Measurements from ENCODE around the gene SCAPER.

SCAPER gene

DNA sequence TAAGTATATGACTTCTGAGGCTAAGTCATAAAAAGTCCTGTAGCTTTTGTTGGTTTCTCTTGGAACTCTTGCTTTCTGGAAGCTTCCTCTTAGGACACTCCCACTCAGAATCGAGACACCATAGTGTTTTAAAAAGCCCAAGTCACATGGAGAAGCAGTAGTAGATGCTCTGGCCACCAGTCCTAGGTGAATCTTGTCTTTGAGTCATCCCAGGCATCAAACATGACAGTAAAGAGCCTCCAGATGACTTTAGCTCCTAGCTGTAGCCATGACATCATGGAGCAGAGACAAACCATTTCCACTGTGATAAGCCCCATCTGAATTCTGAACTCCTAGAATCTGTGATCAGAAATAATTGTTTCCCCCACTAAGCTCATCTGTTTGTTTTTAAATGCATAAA lies 526.4 kb downstream of the SCAPER start:
- CTCF ChIA-PET, result interaction anchor here (0.8 to 1.1 kb wide), 4 partner anchors 10 to 230 kb away, joined by 3 to 4 read pairs (median 3); no protein-coding TSS in a partner anchor
- H3K4me3 ChIP-seq (ENCODE audit: low read depth, low read length), result no peak overlapping the region

GRCh38 chr15:76377751-76378150 lies 527.4 kb downstream of the SCAPER start:
- Histone ChIP-seq H3K4me3 (ENCODE audit: low read depth, low read length) (no peak overlapping the region), H3K36me3 (ENCODE audit: control insufficient read depth in 2 of 2, insufficient read depth in 1 of 2, low read length in 2 of 2) (no peaks in the 10 kb centered on the region), H3K27ac (ENCODE audit: extremely low read depth, low read depth, low read length) (no peak overlapping the region), H3K4me1 (ENCODE audit: control insufficient read depth, insufficient read depth, low read length) (peaks cover 4% of the 10 kb centered on the region; the same call in 1 of the 2 replicates), H3K9me3 (ENCODE audit: control insufficient read depth, insufficient read depth, low read depth, low read length) (no peaks in the 10 kb centered on the region)
- CTCF ChIA-PET, result interaction anchor here (1.1 kb wide), 1 partner anchor 28 kb away, joined by 3 read pairs; no protein-coding TSS in a partner anchor
- POLR2A ChIA-PET, result interaction anchor here (3.3 kb wide), 1 partner anchor 31 kb away, joined by 13 read pairs; no protein-coding TSS in a partner anchor
- TF ChIP-seq ZNF791 (tag by site-specific recombination; IDR thresholded peaks at IDR 0.05), result no peak
- TF ChIP-seq, protein P1, sequence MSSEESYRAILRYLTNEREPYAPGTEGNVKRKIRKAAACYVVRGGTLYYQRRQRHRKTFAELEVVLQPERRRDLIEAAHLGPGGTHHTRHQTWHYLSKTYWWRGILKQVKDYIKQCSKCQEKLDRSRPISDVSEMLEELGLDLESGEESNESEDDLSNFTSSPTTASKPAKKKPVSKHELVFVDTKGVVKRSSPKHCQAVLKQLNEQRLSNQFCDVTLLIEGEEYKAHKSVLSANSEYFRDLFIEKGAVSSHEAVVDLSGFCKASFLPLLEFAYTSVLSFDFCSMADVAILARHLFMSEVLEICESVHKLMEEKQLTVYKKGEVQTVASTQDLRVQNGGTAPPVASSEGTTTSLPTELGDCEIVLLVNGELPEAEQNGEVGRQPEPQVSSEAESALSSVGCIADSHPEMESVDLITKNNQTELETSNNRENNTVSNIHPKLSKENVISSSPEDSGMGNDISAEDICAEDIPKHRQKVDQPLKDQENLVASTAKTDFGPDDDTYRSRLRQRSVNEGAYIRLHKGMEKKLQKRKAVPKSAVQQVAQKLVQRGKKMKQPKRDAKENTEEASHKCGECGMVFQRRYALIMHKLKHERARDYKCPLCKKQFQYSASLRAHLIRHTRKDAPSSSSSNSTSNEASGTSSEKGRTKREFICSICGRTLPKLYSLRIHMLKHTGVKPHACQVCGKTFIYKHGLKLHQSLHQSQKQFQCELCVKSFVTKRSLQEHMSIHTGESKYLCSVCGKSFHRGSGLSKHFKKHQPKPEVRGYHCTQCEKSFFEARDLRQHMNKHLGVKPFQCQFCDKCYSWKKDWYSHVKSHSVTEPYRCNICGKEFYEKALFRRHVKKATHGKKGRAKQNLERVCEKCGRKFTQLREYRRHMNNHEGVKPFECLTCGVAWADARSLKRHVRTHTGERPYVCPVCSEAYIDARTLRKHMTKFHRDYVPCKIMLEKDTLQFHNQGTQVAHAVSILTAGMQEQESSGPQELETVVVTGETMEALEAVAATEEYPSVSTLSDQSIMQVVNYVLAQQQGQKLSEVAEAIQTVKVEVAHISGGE (tag by site-specific recombination; conservative IDR thresholded peaks at IDR 0.05; ENCODE audit: low read depth), result no peak

More for the DNA sequence above, 526.4 kb downstream of the SCAPER start:
- Histone ChIP-seq H3K27ac (ENCODE audit: extremely low read depth, low read depth, low read length) (no peak overlapping the region), H3K4me1 (ENCODE audit: control insufficient read depth, insufficient read depth, low read length) (peaks cover 4% of the 10 kb centered on the region; the same call in 1 of the 2 replicates), H3K9me3 (ENCODE audit: control insufficient read depth, insufficient read depth, low read depth, low read length) (no peaks in the 10 kb centered on the region), H3K36me3 (ENCODE audit: control insufficient read depth in 2 of 2, insufficient read depth in 1 of 2, low read length in 2 of 2) (no peaks in the 10 kb centered on the region)
- TF ChIP-seq, protein P2, sequence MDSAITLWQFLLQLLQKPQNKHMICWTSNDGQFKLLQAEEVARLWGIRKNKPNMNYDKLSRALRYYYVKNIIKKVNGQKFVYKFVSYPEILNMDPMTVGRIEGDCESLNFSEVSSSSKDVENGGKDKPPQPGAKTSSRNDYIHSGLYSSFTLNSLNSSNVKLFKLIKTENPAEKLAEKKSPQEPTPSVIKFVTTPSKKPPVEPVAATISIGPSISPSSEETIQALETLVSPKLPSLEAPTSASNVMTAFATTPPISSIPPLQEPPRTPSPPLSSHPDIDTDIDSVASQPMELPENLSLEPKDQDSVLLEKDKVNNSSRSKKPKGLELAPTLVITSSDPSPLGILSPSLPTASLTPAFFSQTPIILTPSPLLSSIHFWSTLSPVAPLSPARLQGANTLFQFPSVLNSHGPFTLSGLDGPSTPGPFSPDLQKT (IDR thresholded peaks at IDR 0.05; ENCODE audit: borderline replicate concordance, low read depth, low read length), result no peak
- no peak for TF ChIP-seq ZNF514 (tag by site-specific recombination; IDR thresholded peaks at IDR 0.05)
- TF ChIP-seq ZNF621 (tag by site-specific recombination; IDR thresholded peaks at IDR 0.05), result no peak
- TF ChIP-seq ZNF350 (tag by site-specific recombination; IDR thresholded peaks at IDR 0.05), result peak; percentile 60; the same call in 1 of the 2 replicates
- POLR2A ChIA-PET, result interaction anchor here (0.6 to 3.3 kb wide), 2 partner anchors 32 to 42 kb away, joined by 4 to 13 read pairs; partner anchors contain the start of gene ISL2

GRCh38 chr15:76377217-76377616 lies 527.9 kb downstream of the SCAPER start:
- Histone ChIP-seq H3K27ac (ENCODE audit: extremely low read depth, low read depth, low read length) (no peak overlapping the region), H3K36me3 (ENCODE audit: control insufficient read depth in 2 of 2, insufficient read depth in 1 of 2, low read length in 2 of 2) (peaks cover 0 to 2% of the 10 kb centered on the region in 2 experiments; a peak in 1 of 3 replicates), H3K4me1 (ENCODE audit: control insufficient read depth, insufficient read depth, low read length) (peaks cover 4% of the 10 kb centered on the region; the same call in 1 of the 2 replicates), H3K9me3 (ENCODE audit: control insufficient read depth, insufficient read depth, low read depth, low read length) (no peaks in the 10 kb centered on the region), H3K4me3 (ENCODE audit: low read depth, low read length) (no peak overlapping the region)
- POLR2A ChIA-PET, result interaction anchor here (1.7 to 3.3 kb wide), 2 partner anchors 31 to 41 kb away, joined by 7 to 13 read pairs; partner anchors contain the start of gene ISL2
- CTCF ChIA-PET, result interaction anchor here (1.1 kb wide), 1 partner anchor 141 kb away, joined by 3 read pairs; no protein-coding TSS in a partner anchor
- TF ChIP-seq PRDM4 (tag by site-specific recombination; IDR thresholded peaks at IDR 0.05), result peak; percentile 22; the same call in 1 of the 2 replicates
- no peak for TF ChIP-seq ZNF501 (tag by site-specific recombination; IDR thresholded peaks at IDR 0.05)
- no peak for TF ChIP-seq ZNF449 (tag by site-specific recombination; IDR thresholded peaks at IDR 0.05)
- TF ChIP-seq, protein P3, sequence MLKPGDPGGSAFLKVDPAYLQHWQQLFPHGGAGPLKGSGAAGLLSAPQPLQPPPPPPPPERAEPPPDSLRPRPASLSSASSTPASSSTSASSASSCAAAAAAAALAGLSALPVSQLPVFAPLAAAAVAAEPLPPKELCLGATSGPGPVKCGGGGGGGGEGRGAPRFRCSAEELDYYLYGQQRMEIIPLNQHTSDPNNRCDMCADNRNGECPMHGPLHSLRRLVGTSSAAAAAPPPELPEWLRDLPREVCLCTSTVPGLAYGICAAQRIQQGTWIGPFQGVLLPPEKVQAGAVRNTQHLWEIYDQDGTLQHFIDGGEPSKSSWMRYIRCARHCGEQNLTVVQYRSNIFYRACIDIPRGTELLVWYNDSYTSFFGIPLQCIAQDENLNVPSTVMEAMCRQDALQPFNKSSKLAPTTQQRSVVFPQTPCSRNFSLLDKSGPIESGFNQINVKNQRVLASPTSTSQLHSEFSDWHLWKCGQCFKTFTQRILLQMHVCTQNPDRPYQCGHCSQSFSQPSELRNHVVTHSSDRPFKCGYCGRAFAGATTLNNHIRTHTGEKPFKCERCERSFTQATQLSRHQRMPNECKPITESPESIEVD (tag by site-specific recombination; IDR thresholded peaks at IDR 0.05), result no peak

Measured in HEK293 (cell line).